HG03469 (cell line): ENCODE data around the gene FRAS1.
"Not testable (repeated sequence)": the region's sequence is repeated elsewhere in the genome, so short reads cannot be mapped to it uniquely, and the experiment has no call there.

Source experiments
- ATAC-seq: cut with Tn5 transposase; IDR thresholded peaks from one replicate; pipeline ENCODE4 v1.9.1; 2021; ENCODE audit warnings: mild to moderate bottlenecking, moderate library complexity, moderate number of reproducible peaks; ENCODE audit not compliant: unreplicated experiment

FRAS1 gene

DNA sequence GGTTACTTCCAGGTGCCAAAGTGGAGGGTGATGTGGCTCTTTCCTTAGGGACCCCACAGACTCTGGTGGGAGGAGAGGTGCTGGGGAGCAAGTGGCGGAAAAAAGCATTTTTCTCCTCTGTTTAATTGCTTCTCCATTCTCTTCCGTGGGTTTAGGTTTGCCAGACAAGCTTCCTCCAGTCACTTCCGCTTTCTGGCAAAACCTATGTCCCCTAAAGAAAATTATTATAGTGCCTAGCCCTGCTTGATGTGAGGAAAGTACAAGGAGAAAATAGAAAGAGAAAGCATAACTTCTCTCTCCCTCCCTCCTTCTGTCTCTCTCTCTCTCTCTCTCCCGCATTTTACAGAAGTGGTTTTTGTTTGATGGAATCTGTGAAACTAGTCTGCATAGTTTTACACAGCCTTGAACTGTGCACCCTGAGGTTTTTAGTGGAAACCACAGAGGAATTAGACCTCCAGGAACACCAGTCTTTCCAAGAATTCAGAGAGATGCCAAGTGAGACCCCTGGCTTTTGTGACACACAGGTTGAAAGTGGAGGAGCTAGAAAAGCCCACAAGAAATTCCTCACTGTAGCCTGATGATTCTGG, 263.3 kb downstream of the FRAS1 start:
- no peak for ATAC-seq

DNA sequence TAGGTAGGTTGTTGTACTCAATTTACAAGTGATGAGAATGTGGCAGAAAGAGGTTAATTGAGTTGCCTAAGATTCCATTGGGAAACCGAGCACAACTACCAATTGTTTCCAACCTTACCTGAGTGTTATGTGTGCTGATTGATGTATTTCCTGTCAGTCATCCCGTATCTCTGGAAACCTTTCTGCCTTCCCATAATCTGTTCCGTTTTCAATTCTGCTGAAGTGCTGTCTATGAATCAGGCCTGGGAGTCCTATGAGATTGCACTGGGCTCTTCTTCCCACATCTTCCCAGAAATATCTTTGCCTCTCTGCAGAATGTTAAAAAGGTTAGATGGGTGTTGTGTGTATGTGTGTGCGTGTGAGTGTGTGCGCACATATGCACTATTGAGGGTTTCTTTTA, 264.9 kb downstream of the FRAS1 start:
- ATAC-seq, result no peak

DNA sequence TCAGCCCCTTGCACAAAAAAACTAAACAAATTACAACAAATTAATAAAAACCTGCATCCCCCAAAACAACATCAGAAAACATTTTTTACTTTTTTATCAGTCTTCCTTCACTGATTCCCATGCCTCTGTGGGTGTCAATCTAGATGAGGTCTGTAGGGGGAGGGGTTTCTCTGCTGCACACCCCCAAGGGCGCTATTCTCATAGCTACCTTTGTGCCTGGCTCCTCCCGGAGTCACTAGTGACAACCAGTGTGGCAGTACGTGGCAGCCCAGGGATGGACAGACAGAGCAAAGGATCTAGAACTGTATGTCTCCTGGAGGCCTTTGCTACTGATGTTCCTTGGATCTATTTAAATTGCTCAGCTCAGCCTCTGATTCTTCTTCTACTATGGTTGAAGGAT, 266.3 kb downstream of the FRAS1 start:
- no peak for ATAC-seq

DNA sequence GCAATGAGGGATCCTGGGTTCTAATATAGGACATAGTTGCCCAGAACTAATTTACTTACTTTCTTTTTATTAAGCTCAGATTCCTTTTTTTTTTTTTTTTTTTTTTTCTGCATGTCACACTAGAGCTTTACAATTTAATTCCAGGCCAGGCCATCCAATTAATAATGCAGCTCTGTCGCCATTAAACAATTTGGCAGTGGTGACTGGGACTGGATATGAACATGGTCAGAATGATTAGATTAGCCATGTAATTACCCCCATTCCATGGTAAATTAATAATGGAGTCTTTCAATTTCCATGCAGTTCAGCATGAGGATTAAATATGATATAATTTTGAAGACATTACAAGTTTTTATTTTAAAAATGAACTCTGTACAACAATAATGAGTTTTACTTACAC, 267.5 kb downstream of the FRAS1 start:
- no peak for ATAC-seq

DNA sequence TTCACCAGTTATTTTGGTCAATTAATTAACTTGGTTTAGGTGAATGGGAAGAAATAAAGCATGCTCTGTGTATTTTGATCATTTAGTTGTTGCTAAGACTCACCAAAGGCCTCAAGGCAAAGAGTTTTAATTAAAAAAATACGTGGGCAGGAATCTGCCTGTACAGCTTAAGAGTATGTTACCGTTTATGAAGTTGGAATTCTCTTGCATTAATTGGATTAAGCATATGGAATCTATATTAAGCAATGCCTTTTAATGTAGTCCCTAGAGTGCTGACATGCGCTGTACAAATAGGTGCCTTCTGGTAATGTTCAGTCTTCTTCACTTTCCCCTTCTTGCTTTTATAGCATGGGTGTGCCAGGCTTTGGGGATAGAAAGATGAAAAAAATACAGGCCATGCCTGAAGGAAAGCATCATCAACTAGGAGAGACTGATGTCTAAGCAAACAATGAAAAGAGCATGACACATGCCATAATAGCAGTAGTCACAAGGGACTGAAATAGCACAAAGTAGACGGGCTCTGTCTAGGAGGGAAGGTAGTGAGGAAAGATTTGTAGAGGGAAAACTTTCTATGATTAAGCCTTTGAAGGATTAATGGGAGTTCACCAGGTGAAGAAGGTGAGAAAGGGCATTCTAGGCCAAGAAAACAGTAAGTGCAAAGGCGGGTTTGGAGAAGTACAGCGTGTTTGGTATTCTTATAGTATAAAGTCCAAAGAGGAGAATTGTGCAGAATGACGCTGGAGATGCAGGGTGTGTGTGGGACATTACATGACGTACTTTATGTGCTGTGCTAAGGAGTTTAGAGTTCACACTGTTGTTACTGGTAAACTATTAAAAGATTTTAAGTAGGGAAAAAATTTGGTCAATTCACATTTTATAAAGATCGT, 268.4 kb downstream of the FRAS1 start:
- no peak for ATAC-seq

DNA sequence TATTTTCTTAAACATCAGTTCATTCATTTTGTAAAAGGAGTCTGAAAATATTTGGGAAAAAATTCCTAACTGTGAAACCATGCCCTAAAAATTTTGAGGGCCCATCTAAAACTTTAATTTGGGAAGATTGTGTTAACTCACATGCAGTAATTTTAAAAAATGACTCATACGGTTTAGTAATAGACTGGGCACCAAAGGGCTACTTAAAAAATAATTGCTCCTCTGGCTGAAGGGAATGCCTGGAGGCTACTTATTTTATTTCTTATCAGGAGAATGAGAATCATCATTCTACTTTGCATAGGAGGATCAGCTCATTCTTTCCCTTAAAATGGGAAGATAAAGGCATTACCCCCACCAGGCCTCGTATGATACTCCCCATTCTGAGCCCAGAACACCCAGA, 271.5 kb downstream of the FRAS1 start:
- not testable (repeated sequence) for ATAC-seq

DNA sequence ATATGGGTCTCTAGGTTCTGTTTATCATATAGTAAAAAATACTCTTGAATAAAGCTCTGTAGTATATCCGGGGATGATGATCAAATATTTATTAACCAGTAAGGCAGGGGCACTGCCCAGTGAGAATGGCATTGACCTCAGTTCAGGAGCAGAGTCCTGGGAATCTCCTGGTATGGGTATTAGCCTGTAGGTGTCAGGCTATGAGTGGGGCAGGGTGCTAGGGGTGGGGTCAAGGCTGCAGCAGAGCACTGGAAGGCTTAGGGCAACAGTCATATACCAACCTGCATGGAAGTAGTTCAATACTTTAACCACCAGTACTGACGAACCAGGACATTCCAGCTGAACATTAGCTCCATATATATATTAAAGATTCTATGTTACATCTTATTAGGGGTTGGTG, 274.1 kb downstream of the FRAS1 start:
- ATAC-seq, result no peak

DNA sequence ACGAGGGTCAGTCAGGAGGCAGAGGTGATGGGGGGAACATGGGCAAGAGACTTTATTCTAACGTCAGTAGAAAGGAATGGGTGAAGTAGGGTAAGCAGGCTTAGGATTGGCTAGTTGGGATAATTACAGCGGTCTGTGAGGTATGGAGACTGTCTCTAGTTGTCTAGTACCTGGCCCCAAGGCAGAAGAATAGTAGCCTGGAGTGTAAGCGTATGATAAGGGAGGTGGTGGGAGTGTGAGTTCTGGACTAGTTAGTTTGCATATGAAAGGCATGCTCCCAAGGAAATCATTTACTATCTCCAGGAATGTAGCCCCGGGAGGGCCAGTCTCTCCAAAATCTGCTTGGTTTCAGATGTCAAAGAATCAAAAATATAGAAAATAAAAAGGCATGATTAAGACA, 274.8 kb downstream of the FRAS1 start:
- ATAC-seq, result no peak

DNA sequence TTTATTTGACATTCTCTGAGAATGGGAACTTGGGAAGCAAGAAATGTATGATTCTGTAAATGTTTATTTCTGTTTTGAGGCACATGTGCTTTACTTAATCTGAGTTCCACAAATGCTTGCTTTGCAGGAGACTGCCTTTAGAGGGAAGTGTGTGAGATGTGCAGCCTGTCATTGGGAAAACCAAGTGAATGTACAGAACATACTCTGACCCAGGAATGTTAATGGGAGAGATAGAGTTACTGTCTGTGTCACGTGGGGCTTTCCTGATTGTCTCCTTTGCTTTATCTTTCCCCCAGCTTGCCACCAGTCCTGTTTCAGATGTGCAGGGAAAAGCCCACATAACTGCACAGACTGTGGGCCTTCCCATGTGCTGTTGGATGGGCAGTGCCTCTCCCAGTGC, 275.9 kb downstream of the FRAS1 start:
- no peak for ATAC-seq

DNA sequence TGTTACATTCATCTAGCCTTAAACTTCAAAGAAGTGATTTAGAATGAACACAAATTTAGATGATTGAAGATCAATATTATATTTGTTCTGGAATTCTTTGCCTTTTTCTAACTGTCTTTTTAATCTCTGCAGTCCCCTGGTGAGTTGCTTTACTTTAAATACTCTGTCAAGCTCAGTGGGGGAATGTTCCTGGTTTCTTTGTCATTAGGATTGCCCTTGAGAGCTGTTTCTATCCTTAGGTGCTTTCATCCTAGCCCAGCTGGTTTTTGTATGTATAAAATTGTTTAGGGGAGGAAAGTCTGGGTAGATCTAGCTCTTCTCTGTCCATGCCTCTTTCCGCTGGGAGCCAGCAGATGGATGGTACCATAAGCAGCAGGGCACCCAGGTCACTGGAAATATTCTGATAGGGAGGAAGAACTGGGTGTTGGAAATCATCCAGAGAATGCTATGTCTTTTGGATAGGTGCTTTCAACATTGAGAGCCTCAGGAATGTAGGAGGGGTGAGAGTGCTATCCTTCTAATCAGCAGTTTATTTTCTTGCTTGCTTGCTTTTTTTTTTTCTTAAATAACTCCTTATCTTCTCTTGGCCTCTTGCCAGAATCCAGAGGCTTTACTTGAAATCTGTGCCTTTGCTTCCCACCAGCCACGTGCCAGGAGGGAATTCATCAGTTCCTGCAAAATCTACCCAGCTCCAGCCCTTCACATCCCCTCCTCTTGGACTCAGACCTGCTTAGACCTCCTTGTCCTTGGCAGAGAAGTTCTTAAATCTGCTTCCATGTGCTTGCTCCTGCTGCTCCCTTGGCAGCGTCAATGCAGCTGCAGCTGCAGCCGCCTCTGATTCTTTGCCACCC, 279.2 kb downstream of the FRAS1 start:
- ATAC-seq, result no peak

DNA sequence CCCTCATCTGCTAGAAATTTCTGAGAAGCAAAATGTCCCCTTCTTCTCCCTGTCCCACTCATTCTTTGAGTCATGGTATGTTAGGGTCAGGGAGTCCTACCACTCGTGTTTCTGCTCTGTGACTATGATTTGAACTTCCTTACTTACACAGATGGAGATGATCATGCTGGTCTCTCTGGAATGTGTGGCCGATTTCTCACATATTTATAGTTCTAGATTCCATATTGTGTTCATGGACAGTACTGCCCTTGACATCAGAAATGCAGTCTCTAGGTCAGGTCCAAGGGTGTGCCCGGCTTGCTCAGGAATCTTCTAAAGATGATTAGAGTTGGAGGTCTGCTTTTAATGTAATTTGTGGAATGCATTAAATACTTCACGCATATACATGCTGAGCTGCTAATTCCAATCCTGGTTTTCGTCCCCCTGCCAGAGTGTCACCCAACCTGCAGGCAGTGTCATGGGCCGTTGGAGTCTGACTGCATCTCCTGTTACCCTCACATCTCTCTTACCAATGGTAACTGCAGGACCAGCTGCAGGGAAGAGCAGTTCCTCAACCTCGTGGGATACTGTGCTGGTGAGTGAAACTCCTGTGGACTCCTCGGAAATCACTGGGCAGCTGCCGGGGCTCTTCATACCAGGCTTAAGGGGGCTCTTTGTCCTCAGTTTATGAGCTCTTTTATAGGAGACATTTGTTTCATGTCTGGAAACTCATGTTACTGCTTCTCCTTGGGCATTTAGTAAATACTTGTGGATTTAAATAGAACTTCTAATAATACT, 280.3 kb downstream of the FRAS1 start:
- no peak for ATAC-seq

DNA sequence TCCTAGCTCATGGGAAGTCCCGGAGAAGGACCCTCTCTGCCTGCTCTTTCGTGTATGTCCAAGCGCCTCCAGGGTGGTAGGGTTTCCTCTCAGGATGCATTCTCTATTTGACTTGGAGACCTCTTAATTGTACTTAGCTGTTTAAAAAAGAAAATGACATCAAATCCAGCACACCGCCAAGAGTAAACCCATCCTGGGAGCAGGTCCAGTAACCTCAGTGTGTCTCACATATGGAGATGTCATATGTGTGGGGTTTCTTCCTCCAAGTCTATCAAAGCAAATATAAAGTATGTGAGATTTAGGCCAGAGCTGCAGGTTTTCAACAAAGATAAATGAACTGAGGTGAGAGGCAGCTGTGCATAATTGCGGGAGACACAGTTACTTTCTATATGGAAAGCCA, 285.0 kb downstream of the FRAS1 start:
- ATAC-seq, result no peak

DNA sequence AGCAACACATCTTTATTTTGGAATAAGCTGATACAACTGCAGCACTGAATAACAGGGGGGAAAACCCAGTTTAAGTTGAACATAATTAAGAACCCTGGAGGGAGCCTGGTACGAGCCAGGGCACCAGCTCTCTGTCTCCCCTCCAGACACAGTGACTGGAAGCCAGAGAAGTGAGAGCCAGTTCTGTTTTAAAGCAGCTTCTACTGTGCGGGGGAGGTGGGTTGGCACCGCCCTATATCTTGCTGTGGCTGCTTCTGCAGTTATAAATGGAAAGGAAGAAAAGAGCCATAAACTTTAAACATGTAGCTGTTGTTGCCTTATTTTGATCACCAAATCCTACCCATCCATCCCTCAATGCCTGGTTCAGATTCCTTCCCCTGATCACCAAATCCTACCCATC, 286.6 kb downstream of the FRAS1 start:
- no peak for ATAC-seq

DNA sequence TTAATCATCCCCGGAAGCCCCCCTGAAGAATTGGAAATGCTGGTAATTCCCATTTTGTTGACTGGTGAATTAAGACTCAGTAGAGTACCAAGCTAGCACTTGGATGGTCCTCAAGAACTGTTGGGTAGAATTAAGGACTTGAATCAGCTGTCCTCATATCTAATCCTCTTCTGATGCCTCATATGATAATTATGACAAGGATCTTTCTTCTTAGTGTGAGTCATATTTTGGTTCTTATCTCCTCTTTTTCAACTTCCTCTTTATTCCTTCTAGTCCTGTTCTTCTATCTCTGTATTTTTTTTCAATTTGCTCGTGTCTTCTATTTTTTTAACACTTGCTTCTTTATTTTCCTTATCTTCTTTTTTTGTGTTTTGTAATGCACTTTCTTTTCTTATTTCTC, 288.1 kb downstream of the FRAS1 start:
- no peak for ATAC-seq

DNA sequence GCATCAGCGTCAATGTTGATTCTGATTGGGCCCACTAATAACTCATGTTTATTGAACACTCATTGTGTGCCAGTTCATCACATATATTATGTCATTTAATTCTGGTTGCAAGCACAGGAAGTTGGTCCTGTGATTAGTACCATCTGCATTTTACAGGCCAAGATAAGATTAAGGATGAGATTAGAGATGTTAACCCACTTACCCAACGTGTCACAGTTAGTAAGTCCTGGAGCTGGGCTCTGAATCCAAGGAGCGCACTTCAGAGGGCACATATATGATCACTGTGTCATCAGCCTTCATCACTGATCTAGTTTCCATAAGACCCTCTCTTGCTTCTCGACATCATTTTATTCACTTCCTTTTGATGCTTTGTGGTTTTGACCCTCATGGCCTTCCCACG, 289.1 kb downstream of the FRAS1 start:
- no peak for ATAC-seq

DNA sequence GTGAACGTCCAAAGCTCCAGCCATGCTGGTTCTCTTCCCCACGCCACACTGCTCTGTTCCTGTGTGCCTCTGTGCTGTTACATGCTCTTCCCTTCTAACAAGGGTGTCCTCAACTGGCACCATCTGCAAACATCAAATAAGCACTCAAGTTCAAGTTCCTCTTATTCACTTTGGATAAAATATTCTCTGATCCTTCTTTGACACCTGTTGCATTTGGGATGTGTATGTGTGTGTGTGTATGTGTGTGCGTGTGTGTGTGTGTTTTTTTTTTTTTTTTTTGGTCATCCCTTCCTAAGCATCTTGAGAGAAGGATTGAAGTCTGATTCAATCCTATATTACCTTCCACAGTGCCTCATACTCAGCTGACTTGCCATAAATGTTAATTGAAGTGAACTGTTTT, 290.4 kb downstream of the FRAS1 start:
- no peak for ATAC-seq

DNA sequence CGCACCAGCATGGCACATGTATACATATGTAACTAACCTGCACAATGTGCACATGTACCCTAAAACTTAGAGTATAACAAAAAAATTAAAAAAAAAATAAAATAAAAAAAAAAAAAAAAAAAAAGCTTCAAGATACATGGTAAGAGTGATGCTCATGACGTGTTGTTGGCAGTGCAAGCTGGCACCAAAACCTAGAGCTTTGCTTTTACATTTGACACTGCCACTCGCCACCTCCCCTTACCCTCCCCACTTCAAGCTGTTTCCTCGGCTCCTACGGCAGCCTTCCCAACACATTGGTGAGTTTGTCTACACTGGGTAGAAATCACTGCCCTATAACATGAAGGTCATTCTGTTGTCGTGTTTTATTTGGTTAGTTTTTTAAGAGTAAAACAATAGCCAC, 296.8 kb downstream of the FRAS1 start:
- ATAC-seq, result no peak

DNA sequence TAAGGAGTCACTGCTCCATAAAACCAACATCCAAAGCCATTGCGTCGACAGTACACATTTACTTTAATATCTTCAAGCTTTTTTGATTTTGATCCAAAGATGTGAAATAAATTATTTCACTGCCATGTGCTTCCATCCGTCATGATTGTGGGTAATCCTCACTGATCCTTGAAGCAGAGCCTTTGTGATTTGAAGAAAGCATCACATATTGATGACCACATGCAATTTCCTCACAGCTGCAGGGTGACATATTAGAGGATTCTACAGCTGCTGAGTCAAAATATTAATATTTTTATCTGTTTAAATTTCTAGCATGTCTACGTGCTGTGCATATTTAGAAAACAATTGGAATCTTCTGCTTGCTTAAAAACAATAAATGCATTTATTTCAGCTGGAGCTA, 297.7 kb downstream of the FRAS1 start:
- no peak for ATAC-seq

DNA sequence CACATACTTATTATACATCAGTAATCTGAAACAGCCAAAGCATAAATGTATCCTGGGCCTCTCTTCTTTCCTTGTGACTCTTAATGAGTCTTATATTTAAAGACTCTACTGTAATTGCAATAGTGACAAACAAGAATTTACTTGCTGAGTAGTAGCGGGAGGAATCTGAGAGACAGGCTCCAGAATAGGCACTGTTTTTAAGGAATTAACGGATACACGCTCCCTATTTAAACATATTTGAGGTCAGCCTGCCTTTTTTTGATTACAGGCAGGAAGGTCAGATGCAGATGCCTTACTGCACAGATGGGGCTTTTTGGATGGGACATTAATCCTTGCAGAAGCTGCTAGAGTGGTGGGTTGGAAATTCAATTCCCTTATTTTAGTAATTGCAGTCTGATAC, 298.2 kb downstream of the FRAS1 start:
- no peak for ATAC-seq

DNA sequence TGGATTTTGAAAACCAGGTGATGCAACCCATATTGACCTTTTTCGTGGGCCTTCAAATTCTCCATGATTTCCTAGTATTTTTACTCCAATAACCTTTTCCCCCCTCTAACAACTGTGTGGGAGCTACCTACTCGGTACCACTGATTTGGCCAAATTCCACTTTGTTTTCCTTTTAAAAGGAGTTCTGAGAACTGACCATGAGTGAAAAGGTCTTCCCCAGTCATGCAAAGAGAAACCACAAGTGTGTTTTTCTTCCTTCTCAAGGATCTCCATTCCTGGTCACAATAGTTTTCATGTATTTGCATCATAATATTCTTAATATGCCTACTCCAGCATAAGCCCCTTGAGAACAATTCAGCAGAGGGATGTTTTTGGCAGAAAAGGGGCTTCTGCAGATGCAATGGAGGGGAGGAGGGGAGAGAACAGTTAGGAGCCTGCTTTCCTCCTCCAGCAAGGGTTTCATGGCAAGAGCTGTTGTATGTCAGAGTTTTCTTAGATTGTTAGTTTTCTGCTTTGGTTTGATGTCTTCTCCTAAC, 299.2 kb downstream of the FRAS1 start:
- no peak for ATAC-seq

DNA sequence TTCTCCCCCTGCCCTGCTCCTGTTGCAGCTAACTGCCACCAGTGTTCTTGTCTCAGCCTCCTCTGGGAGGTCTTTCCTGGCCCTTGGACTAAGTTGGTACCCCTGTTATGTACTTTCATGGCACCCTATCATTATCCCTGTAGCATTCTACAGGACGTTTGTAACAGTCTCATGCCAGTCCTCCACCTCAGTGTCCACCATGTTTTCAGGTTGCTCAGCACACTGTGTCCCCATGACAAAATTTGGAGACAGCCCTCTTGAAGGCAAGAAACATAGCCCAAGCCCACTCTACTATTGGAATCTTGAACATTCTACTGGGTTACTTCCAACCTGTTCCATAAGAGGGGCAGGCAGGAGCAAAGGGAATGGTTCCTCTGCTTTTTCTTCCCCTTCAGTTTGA, 300.0 kb downstream of the FRAS1 start:
- ATAC-seq, result no peak
